ENCODE data around the gene FCN1. TPM values are rescaled to one million over a fixed set of nuclear protein-coding genes. Genes with fewer than 3 reads are reported as not detected.

The FCN1 gene
- total and polyA plus RNA-seq, 10 of the 15 experiments (the other 5 are each of a cell fraction or from before 2014, with no cell fraction given): 0.08 TPM; not detected in 9

- ChIA-PET SMC1A (ENCODE audit: uncharacterized antibody, unreplicated experiment) (no interaction called here), CTCF (no interaction called here), RAD21 (ENCODE audit: unreplicated experiment) (no interaction called here), POLR2A (no interaction called here)
- in situ Hi-C loops (cut with MboI): no loop called here
- H3K27ac ChIP-seq (ENCODE audit: control insufficient read depth, insufficient read depth): no peak overlapping the region
- 0 out of 4 replicates have a peak, but pooled peaks cover 0 to 1% of the 10 kb centered on the region in 2 experiments for H3K27me3 ChIP-seq (replicated peaks in 1 of 2; ENCODE audit: control insufficient read depth in 2 of 2, insufficient read depth in 2 of 2, low read length in 1 of 2)
- DNase-seq (ENCODE audit: low read depth, low spot score): no peak
- H3K4me1 ChIP-seq (ENCODE audit: control insufficient read depth, insufficient read depth, low read length): no peaks in the 10 kb centered on the region
- H3K4me2 ChIP-seq (ENCODE audit: control insufficient read depth, insufficient read depth): no peak overlapping the region
- H3K36me3 ChIP-seq (ENCODE audit: control insufficient read depth in 2 of 2, insufficient read depth in 2 of 2, low read length in 1 of 2): no peaks in the 10 kb centered on the region
- no peak for ATAC-seq
- TF ChIP-seq HDAC6 (IDR thresholded peaks at IDR 0.05; ENCODE audit: unreplicated experiment): no peak
- no peak for TF ChIP-seq SMAD5 (IDR thresholded peaks at IDR 0.05; ENCODE audit: low read depth)
- TF ChIP-seq YY1 (IDR thresholded peaks at IDR 0.05; ENCODE audit: low read depth, low read length): no peak
- FAIRE-seq: no peak
- 41% methylated on average over 14 of the region's 14 CpGs for WGBS (ENCODE audit: insufficient coverage, insufficient replicate concordance, low lambda C conversion rate, missing lambda C conversion rate)
- no TSS peak for BruUV-seq (replicated peaks)
- H4K20me1 ChIP-seq (ENCODE audit: control insufficient read depth, insufficient read depth): no peaks in the 10 kb centered on the region
- intact Hi-C loops (cut with micrococcal nuclease; ENCODE audit: unreplicated experiment): no loop called here
- no peaks in the 10 kb centered on the region; the same call in 2 of the 3 replicates for H3K9me3 ChIP-seq (replicated peaks; ENCODE audit: control insufficient read depth, insufficient read depth, low read length)
- H3K4me3 ChIP-seq: no peak overlapping the region
- no peak overlapping the region for H2AFZ ChIP-seq (ENCODE audit: control insufficient read depth, low read depth, low read length)
- H3K79me2 ChIP-seq (ENCODE audit: control insufficient read depth, insufficient read depth, low read length): no peaks in the 10 kb centered on the region
- H3K9ac ChIP-seq (ENCODE audit: control insufficient read depth, insufficient read depth, low read length): no peak overlapping the region
Observed at GRCh38 chr9:134959126-134959970, 41.6 kb upstream of the FCN1 start.

DNA sequence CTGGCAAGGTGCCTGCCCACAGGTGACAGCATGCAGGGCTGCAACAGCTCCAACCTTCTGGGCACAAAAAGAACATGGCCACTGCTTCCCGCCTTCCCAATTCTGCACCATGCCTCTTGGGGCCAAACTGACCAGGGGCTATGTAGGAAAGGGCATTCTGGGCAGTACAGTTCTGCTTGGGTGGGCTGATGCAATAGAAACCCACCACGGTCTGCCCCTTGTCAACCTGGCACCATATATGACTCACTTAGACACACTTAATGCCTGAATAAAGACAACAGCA is 40.2 kb upstream of the FCN1 start:
- RAD21 ChIA-PET (ENCODE audit: unreplicated experiment): no interaction called here
- Histone ChIP-seq H3K4me2 (ENCODE audit: control insufficient read depth, insufficient read depth) (no peak overlapping the region), H4K20me1 (ENCODE audit: control insufficient read depth, insufficient read depth) (no peaks in the 10 kb centered on the region), H3K79me2 (ENCODE audit: control insufficient read depth, insufficient read depth, low read length) (no peaks in the 10 kb centered on the region), H3K9ac (ENCODE audit: control insufficient read depth, insufficient read depth, low read length) (no peak overlapping the region), H2AFZ (ENCODE audit: control insufficient read depth, low read depth, low read length) (no peak overlapping the region), H3K9me3 (replicated peaks; ENCODE audit: control insufficient read depth, insufficient read depth, low read length) (no peaks in the 10 kb centered on the region; the same call in 2 of the 3 replicates), H3K36me3 (ENCODE audit: control insufficient read depth in 2 of 2, insufficient read depth in 2 of 2, low read length in 1 of 2) (no peaks in the 10 kb centered on the region), H3K27me3 (replicated peaks in 1 of 2; ENCODE audit: control insufficient read depth in 2 of 2, insufficient read depth in 2 of 2, low read length in 1 of 2) (0 out of 4 replicates have a peak, but pooled peaks cover 0 to 1% of the 10 kb centered on the region in 2 experiments), H3K4me1 (ENCODE audit: control insufficient read depth, insufficient read depth, low read length) (no peaks in the 10 kb centered on the region), H3K27ac (ENCODE audit: control insufficient read depth, insufficient read depth) (no peak overlapping the region), H3K4me3 (no peak overlapping the region)
- no TSS peak for BruUV-seq (replicated peaks)
- SMC1A ChIA-PET (ENCODE audit: uncharacterized antibody, unreplicated experiment): no interaction called here
- WGBS (ENCODE audit: insufficient coverage, insufficient replicate concordance, low lambda C conversion rate, missing lambda C conversion rate): 3% methylated on average over 2 of the region's 2 CpGs
- no peak for ATAC-seq
- intact Hi-C loops (cut with micrococcal nuclease; ENCODE audit: unreplicated experiment): no loop called here
- no peak for DNase-seq (ENCODE audit: low read depth, low spot score)
- in situ Hi-C loops (cut with MboI): no loop called here
- FAIRE-seq: no peak
- CTCF ChIA-PET: no interaction called here
- POLR2A ChIA-PET: no interaction called here
- TF ChIP-seq YBX1 (IDR thresholded peaks at IDR 0.05) (no peak), IRF3 (IDR thresholded peaks at IDR 0.05) (no peak), RELA (IDR thresholded peaks at IDR 0.05; ENCODE audit: borderline replicate concordance, partially characterized antibody) (no peak), FOXK2 (IDR thresholded peaks at IDR 0.05) (no peak)

All from GM12878 (cell line).